ENCODE measurements around the gene MCUR1.
A peak's percentile ranks its signal among the peaks of the same experiment; 100 is the strongest.

The MCUR1 gene

DNA sequence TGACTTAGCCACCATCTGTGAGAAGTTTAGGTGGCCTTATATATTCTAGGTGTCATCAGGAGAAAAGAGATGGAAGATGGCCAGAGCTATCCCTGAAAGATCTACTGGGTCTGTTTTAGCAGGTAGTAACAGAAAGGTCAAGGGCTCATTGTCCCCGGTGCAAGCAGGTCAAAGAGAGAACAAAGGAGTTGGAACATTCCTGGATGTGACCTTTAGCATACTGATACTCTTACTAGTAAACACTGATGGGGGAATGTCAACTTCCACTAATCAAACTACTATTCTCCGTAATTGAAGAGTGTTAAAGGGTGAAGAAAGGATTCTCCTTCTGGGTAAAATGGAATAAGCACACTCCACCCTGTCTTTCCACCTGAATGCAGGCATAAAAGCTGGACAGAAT, 4.0 kb upstream of the MCUR1 start:
- Histone ChIP-seq H3K4me3 (ENCODE audit: low read length) (no peak overlapping the region), H3K36me3 (ENCODE audit: control insufficient read depth, insufficient read depth, low read length) (no peaks in the 10 kb centered on the region), H3K27ac (ENCODE audit: low read depth, low read length) (no peak overlapping the region), H3K4me1 (ENCODE audit: control insufficient read depth, insufficient read depth, low read length) (peaks cover 4% of the 10 kb centered on the region), H3K27me3 (ENCODE audit: control insufficient read depth, insufficient read depth, low read length) (no peaks in the 10 kb centered on the region), H3K9ac (ENCODE audit: low read length) (no peak overlapping the region)

DNA sequence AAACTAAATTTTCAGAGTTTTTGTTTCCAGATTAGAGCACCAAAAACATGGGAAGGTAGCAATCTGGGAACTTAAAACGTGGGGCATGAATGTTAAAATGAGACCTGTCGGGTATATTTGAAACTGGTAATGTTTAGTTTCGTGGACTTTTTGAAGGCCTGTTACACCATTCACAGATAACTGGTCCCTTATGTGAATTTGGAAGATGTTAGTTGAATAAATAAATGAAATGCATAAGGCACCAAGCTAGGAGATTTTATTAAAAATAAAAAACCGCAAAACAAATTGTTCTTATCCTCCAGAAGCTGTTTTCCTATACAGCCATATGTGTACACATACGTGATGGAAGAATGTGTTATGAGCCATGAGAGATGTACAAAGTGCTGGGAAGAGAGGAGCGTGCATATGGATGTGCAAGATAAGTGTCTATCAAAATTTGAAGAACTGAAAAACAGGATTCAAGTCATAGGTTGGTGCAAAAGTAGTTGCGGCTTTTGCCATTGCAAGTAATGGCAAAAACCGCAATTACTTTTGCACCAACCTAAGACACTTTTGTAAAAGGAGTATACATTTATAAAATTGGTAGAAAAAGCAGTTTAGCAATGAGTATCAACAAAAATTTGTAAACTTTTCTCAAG, 700 bp upstream of the MCUR1 start:
- H3K27me3 ChIP-seq (ENCODE audit: control insufficient read depth, insufficient read depth, low read length): no peaks in the 10 kb centered on the region
- peak overlapping the region; percentile 10 for H3K9ac ChIP-seq (ENCODE audit: low read length)
- H3K4me3 ChIP-seq (ENCODE audit: low read length): peak overlapping the region; percentile 75
- H3K27ac ChIP-seq (ENCODE audit: low read depth, low read length): peak overlapping the region; percentile 81
- H3K36me3 ChIP-seq (ENCODE audit: control insufficient read depth, insufficient read depth, low read length): no peaks in the 10 kb centered on the region
- H3K4me1 ChIP-seq (ENCODE audit: control insufficient read depth, insufficient read depth, low read length): peaks cover 14% of the 10 kb centered on the region

DNA sequence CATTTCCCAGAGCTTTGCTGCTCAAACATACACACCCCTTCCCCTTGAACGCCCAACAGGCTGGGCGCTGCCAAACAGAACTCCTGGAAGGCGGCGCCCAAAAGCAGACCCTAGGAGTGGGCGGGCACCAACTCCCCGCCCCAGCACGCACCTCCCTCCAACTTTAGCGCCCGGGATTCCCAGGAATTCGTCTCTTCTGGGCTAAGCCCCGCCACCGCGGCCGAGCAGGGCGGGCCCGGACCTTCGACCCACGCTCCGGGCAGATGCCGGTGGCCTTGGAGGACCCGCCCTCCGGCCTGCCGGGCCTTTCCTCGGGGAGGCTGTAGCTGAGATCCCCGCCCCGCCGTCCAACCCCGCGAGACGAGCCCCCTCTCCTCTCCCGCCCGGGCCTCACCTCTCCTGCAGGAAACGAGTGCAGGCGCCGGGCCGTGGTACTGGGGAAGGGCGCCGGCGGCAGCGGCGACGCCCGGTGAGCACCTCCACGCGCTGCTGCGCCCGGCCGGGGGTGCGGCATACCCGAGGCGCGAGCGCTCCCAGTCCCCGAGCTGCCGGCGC, 659 bp downstream of the MCUR1 start:
- Histone ChIP-seq H3K36me3 (ENCODE audit: control insufficient read depth, insufficient read depth, low read length) (no peaks in the 10 kb centered on the region), H3K27ac (ENCODE audit: low read depth, low read length) (peak overlapping the region; percentile 88), H3K4me3 (ENCODE audit: low read length) (peak overlapping the region; percentile 62), H3K4me1 (ENCODE audit: control insufficient read depth, insufficient read depth, low read length) (peaks cover 14% of the 10 kb centered on the region), H3K9ac (ENCODE audit: low read length) (peak overlapping the region; percentile 72), H3K27me3 (ENCODE audit: control insufficient read depth, insufficient read depth, low read length) (no peaks in the 10 kb centered on the region)

DNA sequence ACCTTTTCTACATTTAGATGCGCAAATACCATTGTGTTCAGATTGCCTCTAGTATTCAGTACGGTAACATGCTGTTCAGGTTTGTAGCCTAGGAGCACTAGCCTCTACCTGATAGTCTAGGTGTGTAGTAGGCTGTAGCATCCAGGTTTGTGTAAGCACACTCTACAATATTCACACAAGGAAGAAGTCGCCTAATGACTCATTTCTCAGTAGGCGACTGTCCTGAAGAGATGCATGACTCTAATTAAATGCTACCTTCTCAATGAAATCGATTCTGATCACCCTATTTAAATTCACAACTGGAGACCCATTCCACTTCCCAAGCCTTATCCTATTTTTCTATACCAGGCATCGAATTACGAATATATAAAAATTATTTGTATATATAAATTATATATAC, 1.3 kb downstream of the MCUR1 start:
- Histone ChIP-seq H3K9ac (ENCODE audit: low read length) (no peak overlapping the region), H3K27ac (ENCODE audit: low read depth, low read length) (no peak overlapping the region), H3K36me3 (ENCODE audit: control insufficient read depth, insufficient read depth, low read length) (no peaks in the 10 kb centered on the region), H3K27me3 (ENCODE audit: control insufficient read depth, insufficient read depth, low read length) (no peaks in the 10 kb centered on the region), H3K4me1 (ENCODE audit: control insufficient read depth, insufficient read depth, low read length) (peaks cover 14% of the 10 kb centered on the region), H3K4me3 (ENCODE audit: low read length) (peak overlapping the region; percentile 62)

DNA sequence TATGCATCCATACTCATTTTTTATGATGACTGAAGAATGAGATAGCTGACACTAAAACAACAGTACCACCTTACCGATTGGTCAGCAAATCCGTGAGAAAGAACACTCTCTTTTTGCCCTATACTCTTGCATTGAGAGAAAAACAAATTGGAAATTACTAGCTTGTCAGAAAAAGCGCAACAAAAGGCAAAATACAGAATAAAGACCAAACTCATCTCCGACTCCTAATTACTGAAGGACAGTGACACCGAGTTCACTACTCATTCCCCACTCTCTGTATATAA, 2.1 kb downstream of the MCUR1 start:
- H3K4me1 ChIP-seq (ENCODE audit: control insufficient read depth, insufficient read depth, low read length): peaks cover 14% of the 10 kb centered on the region
- no peaks in the 10 kb centered on the region for H3K27me3 ChIP-seq (ENCODE audit: control insufficient read depth, insufficient read depth, low read length)
- H3K36me3 ChIP-seq (ENCODE audit: control insufficient read depth, insufficient read depth, low read length): no peaks in the 10 kb centered on the region
- H3K9ac ChIP-seq (ENCODE audit: low read length): no peak overlapping the region
- peak overlapping the region; percentile 33 for H3K4me3 ChIP-seq (ENCODE audit: low read length)
- H3K27ac ChIP-seq (ENCODE audit: low read depth, low read length): no peak overlapping the region

DNA sequence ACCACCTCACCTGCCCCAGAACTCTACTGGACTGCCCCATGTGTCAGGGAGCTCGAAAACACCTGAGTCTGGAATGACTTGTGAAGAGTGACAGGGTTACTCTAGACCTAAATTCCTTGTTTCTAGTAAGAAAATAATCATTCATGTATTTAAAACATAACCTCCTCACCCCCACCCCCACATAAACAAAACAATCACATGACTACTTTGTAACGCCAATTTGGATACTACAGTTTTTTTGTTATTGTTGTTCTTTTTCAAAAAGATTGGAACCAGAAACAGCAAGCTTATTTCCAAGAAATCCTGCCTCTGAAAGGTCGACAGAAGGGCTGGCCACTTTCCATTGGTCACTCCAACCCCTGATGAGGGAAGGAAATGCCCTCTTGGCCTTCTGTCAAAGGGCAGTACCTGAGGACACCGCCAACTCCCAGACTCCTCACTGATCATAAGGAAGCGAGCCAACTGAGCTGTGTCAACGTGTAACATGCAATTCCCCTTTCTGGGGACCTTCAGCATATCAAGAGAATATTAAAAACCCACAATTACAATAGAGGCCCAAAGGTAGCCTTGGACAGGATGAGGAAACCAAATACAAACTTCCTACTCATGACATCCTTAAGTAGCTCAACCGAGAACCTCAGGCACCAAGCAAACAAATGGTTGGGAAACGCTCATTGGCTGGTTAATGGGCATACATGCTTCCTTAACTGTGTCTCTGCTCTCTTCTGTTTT, 2.6 kb downstream of the MCUR1 start:
- Histone ChIP-seq H3K4me3 (ENCODE audit: low read length) (peak overlapping the region; percentile 33), H3K27me3 (ENCODE audit: control insufficient read depth, insufficient read depth, low read length) (no peaks in the 10 kb centered on the region), H3K9ac (ENCODE audit: low read length) (no peak overlapping the region), H3K4me1 (ENCODE audit: control insufficient read depth, insufficient read depth, low read length) (peaks cover 14% of the 10 kb centered on the region), H3K36me3 (ENCODE audit: control insufficient read depth, insufficient read depth, low read length) (peaks cover 3% of the 10 kb centered on the region), H3K27ac (ENCODE audit: low read depth, low read length) (peak overlapping the region; percentile 40)

DNA sequence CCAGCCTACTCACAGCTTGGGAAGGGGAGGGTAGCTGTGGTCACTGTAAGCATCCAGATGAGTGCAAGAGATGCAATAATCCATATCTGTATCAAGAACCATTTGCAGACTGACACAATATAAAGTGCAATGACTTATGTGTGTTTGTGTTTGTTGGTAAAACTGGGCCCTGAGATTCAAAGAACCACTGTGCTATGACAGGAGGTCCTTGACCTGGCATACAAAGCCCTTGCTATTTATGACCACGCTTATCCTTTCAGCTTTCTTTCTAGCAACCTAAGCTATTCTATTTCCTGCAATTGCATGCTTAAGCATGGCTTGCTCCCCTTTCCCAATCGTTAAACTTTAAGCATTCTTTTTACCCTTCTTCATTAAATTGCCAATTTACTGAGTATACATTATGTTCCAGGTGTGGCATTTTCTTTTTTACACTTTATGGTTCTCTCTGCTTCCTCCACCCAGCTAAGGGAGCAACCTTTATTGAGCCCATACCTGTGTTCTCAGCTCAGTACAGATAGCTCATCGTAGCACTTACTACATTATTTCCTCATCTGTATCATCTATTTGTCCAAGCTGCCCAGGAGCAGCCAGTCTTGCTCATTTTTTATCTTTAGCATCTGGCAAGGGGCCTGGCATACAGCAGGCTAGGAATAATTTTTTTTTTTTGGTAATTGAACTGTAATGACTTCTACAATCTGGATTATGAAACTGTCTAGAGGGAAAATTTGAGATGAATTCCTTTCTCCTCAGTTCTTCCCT, 3.5 kb downstream of the MCUR1 start:
- H3K4me3 ChIP-seq (ENCODE audit: low read length): no peak overlapping the region
- peaks cover 4% of the 10 kb centered on the region for H3K36me3 ChIP-seq (ENCODE audit: control insufficient read depth, insufficient read depth, low read length)
- H3K4me1 ChIP-seq (ENCODE audit: control insufficient read depth, insufficient read depth, low read length): peaks cover 14% of the 10 kb centered on the region
- H3K27ac ChIP-seq (ENCODE audit: low read depth, low read length): peak overlapping the region; percentile 40
- no peak overlapping the region for H3K9ac ChIP-seq (ENCODE audit: low read length)
- no peaks in the 10 kb centered on the region for H3K27me3 ChIP-seq (ENCODE audit: control insufficient read depth, insufficient read depth, low read length)

DNA sequence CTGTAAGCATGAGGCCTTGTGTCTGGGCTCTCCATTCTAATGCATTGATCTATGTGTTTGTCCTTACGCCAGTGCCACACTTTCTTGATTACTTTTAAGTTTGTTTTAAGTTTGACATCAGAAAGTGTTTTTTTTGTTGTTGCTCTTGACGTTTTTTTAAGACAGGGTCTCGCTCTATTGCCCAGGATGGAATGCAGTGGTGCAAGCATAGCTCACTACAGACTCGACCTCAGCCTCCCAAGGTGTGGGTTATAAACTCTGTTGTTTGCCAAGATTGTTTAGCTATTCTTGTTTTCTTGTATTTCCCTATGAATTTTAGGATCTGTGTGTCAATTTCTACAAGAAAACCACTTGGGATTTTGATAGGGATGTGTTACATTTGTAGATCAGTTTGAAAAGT, 5.6 kb downstream of the MCUR1 start:
- H3K36me3 ChIP-seq (ENCODE audit: control insufficient read depth, insufficient read depth, low read length): peaks cover 4% of the 10 kb centered on the region
- no peak overlapping the region for H3K9ac ChIP-seq (ENCODE audit: low read length)
- no peaks in the 10 kb centered on the region for H3K27me3 ChIP-seq (ENCODE audit: control insufficient read depth, insufficient read depth, low read length)
- peaks cover 10% of the 10 kb centered on the region for H3K4me1 ChIP-seq (ENCODE audit: control insufficient read depth, insufficient read depth, low read length)
- H3K4me3 ChIP-seq (ENCODE audit: low read length): no peak overlapping the region
- H3K27ac ChIP-seq (ENCODE audit: low read depth, low read length): no peak overlapping the region

DNA sequence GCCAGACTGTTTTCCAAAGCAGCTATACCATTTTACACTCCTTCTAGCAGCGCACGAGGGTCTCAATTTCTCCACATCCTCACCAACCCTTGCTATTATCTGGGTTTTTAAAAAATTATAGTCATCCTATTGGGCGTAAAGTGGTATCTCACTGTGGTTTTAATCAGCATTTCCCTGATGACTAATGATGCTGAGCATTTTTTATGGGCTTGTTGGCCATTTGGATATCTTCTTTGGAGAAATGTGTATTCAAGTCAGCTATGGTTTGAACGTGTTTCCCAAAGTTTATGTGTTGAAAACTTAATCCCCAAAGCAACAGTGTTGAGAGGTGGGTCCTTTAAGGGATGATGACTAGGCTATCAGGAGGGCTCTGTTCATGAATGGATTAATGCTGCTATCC, 6.7 kb downstream of the MCUR1 start:
- Histone ChIP-seq H3K27ac (ENCODE audit: low read depth, low read length) (no peak overlapping the region), H3K36me3 (ENCODE audit: control insufficient read depth, insufficient read depth, low read length) (peaks cover 4% of the 10 kb centered on the region), H3K4me1 (ENCODE audit: control insufficient read depth, insufficient read depth, low read length) (peaks cover 8% of the 10 kb centered on the region), H3K9ac (ENCODE audit: low read length) (no peak overlapping the region), H3K27me3 (ENCODE audit: control insufficient read depth, insufficient read depth, low read length) (no peaks in the 10 kb centered on the region), H3K4me3 (ENCODE audit: low read length) (no peak overlapping the region)

DNA sequence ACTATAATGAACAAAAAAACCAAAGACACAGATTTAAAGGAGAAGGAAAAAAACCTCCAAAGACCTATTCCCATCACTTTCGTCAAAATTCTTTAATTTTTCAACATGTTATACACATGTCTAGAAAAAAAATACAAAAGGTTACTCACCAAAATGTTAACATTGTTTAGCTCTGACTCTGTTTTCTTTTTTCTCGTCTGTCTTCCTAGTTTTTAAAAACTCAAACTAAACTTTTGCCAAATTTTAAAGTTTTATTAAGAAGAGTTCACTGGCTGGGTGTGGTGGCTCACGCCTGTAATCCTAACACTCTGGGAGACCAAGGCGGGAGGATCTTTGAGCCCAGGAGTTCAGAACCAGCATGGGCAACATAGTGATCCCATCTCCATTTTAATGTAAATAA, 10.8 kb downstream of the MCUR1 start:
- peaks cover 14% of the 10 kb centered on the region for H3K36me3 ChIP-seq (ENCODE audit: control insufficient read depth, insufficient read depth, low read length)
- H3K27me3 ChIP-seq (ENCODE audit: control insufficient read depth, insufficient read depth, low read length): no peaks in the 10 kb centered on the region
- no peaks in the 10 kb centered on the region for H3K4me1 ChIP-seq (ENCODE audit: control insufficient read depth, insufficient read depth, low read length)
- no peak overlapping the region for H3K4me3 ChIP-seq (ENCODE audit: low read length)
- no peak overlapping the region for H3K9ac ChIP-seq (ENCODE audit: low read length)
- H3K27ac ChIP-seq (ENCODE audit: low read depth, low read length): no peak overlapping the region

DNA sequence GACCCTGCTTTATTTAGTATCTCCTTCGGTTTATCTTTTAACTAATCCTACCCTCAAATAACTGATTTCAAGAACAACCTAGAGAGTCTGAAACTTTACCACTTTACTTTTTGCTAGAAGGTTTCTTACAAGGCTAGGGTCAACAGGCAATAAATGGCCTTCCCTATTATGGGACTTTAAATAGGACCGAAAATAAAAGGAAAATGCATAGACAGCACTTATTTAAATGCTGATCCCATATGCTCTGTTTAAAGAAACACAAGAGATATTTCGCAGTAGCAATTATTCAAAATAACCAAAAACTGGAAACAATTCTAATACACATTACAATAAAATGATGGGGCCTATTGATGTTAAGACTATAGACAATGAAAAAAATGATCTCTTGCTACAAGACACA, 13.7 kb downstream of the MCUR1 start:
- Histone ChIP-seq H3K36me3 (ENCODE audit: control insufficient read depth, insufficient read depth, low read length) (peaks cover 10% of the 10 kb centered on the region), H3K27ac (ENCODE audit: low read depth, low read length) (no peak overlapping the region), H3K27me3 (ENCODE audit: control insufficient read depth, insufficient read depth, low read length) (no peaks in the 10 kb centered on the region), H3K4me1 (ENCODE audit: control insufficient read depth, insufficient read depth, low read length) (no peaks in the 10 kb centered on the region), H3K4me3 (ENCODE audit: low read length) (no peak overlapping the region), H3K9ac (ENCODE audit: low read length) (no peak overlapping the region)

DNA sequence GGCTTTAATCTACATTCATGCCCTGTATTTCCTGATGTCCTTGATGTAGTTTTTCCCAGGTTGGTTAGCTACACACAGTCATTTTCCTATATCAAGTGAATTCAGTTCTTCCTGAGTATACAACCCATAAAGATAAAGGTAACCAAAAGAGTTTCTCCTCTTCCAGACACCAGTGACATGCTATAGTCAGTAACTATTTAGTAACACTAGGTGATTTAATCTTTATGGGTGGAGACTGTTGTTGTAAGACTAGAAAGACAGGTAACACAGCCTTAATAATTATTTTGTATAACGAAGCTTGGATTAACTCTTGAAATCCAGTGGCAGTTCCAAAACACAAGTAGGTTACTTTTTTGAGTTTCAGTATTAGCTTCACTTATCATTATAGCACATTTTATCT, 17.6 kb downstream of the MCUR1 start:
- H3K4me1 ChIP-seq (ENCODE audit: control insufficient read depth, insufficient read depth, low read length): no peaks in the 10 kb centered on the region
- H3K9ac ChIP-seq (ENCODE audit: low read length): no peak overlapping the region
- no peaks in the 10 kb centered on the region for H3K27me3 ChIP-seq (ENCODE audit: control insufficient read depth, insufficient read depth, low read length)
- H3K36me3 ChIP-seq (ENCODE audit: control insufficient read depth, insufficient read depth, low read length): peaks cover 6% of the 10 kb centered on the region
- no peak overlapping the region for H3K4me3 ChIP-seq (ENCODE audit: low read length)
- H3K27ac ChIP-seq (ENCODE audit: low read depth, low read length): no peak overlapping the region

All from rectal smooth muscle tissue (tissue), 1 donor.